ENCODE measurements around the gene RYR3.

Gene RYR3

DNA sequence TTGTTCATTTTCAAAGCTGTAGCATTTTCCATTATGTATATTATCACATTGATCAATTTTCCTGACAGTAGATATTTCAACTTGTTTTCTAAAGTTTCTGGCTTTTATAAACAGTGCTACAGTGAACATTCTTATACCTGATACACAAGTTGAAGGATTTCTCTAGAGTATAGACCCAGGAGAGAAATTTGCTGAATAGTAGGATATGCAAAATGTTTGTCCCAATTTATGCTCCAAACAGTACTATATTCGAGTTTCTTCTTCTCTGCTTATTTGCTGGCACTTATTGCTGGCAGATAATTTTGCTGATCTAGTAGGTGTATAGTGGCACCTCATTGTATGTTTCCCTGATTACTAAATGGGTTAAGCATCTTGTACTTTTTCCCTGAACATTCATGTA is 540.3 kb downstream of the RYR3 start:
- no peak for DNase-seq

DNA sequence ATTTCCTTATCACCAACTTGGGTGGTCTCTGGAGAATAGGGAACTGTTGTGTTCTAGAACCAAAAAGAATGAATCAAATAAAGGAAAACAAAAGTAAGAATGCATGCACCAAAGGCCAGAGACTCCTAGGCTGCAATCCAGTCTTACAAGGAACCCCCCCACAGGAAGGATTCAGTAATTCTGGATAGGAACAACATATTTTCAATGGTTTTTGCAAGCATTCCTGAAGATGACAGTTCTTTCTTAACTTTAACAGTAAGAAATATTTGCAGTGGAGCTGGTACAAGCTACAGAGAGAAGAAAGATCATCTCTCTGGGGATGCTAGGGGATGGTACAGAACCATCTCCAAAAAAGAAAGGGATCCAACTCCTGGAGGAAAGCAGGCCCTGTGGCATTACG is 541.3 kb downstream of the RYR3 start:
- DNase-seq, result no peak

DNA sequence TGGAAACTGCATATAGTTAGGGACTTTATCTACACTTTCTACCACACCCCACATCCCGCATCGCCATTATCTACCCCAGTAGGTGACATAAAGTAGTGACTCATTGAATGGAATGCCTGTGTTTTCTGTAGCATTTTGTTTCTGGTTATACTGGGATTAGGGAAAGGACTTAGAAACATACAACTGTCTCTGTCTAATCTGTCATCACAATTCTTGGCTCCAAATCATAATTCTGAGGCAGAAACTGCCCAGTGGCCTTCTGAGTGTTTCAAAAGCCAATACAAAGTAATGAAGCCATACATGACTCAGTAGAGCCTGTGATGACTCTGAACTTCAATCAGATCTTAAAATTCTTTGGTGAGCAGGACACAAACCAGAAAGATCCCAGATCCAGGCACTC is 541.8 kb downstream of the RYR3 start:
- DNase-seq, result no peak

DNA sequence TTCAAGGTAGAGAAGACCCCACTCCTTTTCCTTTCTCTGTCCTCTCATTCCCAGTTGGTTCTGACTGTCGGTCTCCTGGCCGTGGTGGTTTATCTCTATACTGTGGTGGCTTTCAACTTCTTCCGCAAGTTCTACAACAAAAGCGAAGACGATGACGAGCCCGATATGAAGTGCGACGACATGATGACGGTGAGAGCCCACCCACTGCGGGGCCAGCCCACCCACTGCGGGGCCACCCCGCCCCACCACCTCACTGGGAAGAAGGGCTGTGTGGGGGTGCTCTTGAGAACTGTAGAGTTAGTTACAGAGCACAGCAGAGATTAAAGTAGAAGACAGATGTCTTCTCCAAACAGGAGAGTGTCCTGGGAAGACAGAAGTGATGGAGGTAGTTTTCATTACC is 547.0 kb downstream of the RYR3 start:
- no peak for DNase-seq

DNA sequence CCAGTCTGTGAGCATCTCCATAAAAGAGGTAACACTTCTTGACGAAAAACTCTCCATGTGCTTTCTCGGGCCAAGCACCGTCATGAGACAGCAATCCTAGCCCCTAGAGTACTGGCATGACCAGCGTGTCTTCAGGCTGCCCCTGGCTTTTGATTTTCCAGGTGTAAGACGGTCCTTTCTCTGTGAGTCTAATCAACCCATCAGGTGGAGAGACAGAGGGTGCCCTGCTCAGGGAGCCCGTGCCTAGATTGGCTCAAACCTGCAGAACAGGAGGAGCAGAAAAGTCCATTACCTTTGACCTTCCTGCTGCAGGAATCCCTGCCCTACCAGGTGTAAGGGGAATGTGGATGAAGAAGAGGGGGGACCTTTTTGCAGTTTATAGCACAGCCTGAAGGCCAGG is 548.1 kb downstream of the RYR3 start:
- no peak for DNase-seq

DNA sequence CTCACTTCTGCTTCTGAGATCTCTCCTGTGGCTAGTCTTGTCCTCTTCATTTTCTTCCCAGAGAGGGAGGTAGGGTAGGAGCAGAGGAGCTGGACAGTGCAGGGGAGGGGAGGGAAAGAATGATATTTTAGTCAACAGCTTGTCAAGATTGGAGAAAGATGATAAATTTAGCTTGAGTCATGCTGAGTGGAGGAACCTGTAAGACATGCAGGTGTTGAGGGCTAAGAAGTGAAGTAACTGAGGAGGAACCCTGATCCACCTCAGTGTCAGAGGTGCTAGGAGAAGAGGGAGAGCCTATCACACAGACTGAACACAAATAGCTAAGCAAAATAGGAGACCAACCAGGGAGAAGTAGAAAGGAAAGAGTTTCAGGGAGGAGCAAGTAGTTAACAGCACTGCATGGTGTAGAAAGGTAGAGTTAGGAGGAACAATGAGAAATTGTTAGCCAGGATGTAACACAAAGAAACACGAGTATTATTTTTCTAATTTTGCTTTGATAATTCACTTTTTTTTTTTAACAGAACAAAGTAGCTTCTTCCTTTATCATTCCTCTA is 549.3 kb downstream of the RYR3 start:
- no peak for DNase-seq

DNA sequence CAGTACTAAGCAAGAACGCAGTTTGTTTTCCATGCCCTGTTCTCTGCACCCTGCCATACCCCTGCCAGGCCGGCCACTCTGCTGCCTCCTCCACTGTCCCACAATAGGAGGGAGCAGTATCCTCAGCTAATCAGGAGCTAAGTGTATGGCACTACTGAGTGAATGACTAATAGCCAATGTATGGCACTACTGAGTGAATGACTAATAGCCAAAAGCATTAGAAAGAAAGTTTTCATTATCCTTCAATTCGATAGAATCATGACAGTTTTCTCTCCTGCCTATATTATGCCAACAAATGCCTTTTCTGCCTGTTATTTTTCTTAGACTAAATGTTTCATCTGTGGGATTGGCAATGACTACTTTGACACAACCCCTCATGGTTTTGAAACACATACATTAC is 550.0 kb downstream of the RYR3 start:
- DNase-seq, result no peak

DNA sequence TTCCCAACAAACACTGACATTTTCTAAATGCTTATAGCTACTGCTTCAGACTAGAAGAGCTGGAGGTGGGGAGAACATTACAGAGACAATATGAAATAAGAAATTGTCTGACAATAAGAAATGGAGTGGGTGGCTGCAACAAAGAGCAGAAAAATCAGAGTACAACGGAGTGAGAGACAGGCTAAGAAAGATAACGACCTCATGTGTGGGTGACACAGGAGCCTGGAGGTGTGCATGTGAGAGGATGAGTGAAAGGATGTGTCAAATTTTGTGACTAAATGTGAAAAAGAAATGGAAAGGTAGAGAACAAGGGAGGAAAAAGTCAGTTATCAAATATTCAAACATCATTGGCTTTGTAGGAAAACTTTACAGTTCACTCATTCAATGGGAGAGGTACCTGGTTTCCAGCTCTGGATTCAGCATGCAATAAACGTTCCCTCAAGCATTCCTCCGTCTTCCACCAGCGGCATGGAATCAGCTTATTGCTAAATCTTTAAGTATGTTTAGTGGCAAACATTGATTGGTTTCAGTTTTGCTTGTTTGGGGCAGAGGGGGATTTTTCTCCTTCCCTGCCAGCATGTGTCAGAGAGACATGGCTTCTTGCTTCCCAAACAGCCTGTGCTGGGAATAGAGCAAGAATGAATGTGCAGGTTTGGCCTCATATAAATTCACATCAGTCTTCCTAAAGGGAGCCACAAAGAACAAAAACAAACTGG is 553.8 kb downstream of the RYR3 start:
- no peak for DNase-seq

DNA sequence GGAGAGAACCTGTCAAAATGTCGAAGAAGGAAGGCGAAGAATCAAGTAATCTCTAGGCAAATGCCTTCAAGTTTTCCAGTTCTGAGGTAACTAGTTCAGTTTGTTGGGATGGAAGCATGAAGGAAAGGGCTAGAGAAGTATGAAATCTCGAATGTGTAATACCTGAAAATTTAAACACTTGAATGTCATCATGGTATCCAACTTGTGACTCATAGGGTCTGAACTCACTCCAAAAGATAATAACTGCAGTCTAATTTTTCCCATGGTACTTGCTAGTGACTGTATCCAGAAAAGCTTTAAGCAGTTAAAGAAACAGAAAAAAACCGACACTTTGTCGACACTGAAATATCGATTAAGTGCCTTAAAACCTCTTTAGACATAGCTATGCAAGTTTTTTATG is 554.6 kb downstream of the RYR3 start:
- DNase-seq, result no peak

DNA sequence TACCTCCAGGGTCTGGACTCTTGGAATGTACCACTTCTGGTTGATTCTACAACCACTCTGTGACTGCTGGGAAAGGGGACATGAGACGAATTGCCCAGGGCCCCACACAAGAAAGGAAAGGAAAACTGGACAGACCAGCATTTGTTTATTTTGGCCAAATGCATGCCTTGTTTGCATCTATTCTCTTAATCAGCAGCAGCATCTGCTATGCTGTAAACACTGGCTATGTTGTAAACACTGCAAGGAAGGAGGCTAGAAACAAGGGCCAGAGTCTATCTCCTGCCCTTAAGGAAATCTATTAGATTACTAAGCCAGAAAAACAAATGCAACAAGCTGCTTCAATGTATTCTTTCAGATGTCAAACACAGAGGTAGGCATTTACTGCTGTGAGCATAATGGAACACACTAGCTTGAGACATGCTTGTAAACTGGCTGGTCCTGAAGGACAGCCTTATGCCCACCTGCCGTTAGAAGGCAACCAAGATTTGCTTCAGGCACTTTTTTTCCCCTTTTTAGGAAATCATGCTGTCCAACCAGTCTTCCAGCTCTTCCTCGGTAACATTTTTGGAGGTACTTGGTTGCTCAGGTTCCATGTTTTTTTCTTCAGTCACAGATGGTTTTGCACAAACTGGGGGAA is 555.5 kb downstream of the RYR3 start:
- DNase-seq, result no peak

DNA sequence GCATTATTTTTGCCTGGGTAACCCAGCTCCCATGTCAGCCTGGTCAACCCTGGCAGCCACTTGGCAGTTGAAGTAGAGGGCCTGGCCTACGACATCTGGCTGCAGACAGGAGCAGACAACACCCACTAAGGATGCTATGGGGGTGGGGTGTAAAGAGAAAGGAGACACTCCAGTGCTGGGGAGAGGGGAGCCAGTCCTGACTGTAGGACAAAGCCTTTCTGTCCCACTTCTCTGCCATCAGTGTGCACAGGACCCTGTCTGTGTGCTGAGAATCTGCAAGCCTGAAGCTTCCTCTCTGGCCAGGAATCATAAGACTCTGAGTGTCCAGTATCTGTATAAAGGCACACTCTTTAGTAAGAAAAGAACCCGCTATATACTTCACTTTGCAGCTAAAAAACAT is 561.2 kb downstream of the RYR3 start:
- DNase-seq, result no peak

DNA sequence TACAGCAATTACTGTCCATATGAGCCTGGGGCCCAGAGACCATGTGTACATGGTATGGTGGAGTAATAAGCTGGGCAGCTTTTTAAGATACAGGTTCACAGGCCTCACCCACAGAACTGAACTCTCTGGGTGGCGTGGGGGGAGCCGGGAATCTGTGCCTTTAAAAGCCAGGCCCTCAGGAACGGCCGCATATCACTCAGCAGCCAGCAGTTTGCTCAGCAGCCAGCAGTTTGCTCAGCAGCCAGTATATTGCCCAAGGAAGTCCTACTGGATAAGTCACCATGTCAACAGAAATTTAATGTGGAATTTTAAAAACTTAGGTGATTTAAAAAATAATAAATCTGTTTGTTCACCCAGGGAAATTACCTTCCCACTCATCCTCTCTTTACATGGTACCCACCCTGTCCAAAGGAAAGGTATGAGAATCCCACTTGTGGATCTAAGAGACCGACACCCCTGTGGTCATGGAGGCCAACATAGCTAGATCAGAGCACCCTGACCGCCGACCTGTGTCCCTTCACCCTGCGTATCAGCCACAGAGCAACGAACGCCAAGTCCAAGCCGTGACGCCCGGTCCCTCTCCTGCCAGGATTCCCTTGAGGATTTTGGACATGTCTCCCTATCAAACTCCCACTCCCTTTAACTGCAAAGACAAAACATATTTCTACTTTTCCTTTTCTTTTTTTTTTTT is 561.8 kb downstream of the RYR3 start:
- no peak for DNase-seq

DNA sequence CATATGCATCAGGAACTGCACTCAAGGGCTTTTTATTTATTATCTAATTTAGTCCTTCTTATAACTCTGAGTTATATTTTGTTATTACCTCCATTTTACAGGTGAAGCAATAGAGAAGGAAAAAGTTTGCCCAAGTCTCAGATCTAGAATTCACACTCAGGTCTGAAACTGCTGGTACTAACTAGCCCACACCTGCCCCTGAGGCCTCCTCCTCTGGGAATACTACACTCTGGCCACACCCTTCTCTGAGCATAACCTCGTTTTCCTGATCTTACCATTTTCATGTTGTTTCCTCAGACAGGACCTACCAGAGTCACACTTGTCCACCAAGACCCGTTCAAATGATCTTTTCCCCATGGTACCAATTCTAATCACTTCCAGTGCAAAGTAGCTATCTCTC is 563.4 kb downstream of the RYR3 start:
- DNase-seq, result no peak

DNA sequence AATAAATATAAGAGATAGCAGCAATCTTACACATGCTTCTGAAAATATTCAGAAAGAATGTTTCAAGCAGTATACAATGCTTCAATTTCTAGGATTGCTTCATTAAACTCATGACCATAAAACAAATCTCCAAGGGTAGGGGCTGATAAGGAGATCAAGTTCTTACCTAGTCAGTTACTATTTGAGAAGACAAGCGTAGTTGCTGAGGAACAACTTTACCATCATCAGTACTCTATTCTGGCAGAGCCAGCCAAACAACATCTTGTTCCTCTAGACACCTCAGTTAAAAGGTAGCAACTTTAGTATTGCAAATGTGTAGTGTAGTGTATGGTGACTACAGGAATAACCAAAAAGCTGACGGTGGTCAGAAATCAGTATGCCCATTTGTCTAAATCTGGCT is 572.2 kb downstream of the RYR3 start:
- DNase-seq, result no peak

DNA sequence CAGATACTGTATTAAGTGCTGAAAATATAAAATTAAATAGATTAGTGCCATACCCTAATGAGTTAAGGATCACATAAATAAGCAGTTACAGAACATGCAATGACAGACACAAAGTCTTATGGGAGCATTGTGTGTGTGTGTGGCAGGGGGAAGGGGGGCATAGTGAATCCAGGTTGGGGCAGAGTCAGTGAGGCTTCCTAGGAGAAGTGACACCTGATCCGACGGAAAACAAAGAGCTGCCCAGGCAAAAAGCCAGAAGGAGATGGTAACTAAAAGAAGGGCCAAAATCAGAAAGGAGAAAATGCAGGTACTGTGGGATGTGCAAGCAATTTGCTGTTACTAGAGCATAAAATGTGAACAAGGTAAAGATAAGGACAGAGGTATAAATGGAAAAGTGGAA is 577.4 kb downstream of the RYR3 start:
- DNase-seq, result no peak

DNA sequence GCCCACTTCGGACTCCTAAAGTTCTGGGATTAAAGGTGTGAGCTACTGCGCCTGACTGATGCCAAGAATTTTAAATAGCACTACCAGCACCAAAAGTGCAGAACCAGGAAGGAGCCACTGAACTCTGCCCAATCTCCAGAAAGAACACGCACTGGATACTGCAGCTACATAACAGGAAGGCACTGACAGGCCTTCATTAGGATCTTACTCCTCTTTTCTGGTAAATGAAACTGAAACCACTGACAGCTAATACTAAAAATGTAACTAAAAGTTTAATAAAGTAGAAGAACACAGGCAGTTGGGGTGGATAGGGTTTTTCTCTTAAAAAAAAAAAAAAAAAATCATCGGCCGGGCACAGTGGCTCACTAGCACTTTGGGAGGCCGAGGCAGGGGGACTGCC is 583.4 kb downstream of the RYR3 start:
- no peak for DNase-seq

DNA sequence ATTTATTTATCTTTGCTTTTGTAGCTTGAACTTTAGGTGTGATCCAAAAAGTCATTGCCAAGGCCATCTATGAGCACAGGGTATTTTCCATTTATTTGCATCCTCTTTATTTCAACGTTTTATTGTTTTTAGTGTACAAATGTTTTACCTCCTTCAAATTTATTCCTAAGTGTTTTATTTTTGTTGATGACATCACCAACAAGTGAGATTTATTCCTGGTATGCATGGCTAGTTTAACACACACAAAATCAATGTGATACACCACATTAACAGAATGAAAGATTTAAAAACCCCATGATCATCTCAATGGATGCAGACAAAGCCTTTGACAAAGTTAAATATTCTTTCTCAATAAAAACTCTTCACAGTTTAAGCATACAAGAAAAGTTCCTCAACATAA is 591.3 kb downstream of the RYR3 start:
- DNase-seq, result no peak

DNA sequence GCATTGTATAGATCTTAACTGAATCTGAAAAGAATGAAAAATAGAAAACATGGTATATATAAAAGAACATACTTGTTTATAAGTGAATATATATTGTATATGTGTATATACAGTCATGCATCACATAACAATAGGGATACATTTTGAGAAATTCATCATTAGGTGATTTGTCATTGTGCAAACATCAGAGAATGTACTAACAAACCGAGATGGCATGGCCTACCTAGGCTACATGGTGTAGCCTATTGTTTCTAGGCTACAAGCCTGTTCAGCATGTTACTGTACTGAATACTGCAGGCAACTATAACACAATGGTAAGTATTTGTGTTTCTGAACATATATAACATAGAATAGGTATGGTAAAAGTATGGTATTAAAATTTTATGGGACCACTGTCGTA is 592.9 kb downstream of the RYR3 start:
- DNase-seq, result no peak

DNA sequence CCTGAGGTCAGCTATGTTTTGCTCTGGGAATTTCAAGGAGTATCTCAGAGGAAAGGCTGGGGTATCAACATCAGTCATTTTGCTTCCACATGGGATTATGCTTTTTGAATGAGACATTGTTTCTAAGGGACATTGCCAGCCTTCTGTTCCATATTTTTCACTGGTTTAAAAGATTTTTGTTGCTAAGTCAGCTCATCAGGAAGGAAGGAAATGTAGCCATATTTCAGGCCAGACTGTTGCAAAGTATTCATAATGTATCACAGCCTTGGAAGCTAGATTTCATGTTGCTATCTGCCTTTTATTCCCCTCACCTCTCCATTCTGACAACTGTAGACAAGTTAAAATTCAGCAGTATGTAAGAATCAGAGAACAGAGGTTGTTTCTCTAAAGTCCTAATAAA is 596.6 kb downstream of the RYR3 start:
- DNase-seq, result no peak

DNA sequence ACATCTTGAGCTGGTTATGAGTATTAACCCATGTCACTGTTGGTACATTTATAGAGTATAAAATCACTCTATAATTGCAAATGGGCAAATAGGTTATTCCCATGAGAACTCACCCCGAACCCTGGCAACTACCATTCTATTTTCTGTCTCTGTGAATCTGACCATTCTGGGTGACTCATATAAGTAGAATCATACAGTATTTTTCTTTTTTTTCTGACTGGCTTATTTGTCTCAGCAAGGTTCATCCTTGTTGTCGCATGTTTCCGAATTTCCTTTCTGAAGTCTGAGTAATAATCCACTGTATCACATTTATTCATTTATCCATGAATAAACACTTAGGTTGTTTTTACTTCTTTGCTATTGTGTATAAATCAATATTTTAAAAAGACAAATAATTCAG is 597.6 kb downstream of the RYR3 start:
- DNase-seq, result no peak

DNA sequence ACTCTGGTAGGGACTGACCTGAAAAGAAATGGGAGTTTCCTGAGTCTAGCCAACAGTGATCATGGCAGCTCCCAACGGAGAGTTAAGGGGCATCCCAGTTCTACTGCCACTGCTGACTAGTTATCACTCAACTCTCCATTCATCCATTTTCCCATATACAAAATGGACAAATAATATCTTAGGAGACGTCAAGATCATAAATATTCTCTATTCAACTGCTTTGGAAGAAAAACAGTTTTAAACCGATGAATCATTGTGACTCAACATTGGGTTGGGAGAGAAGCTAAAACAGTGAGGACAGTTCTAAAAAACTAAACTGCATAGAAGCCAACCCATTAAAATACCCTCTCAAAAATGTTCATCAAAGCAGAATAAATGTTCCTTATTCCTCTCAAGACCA is 600.0 kb downstream of the RYR3 start:
- DNase-seq, result no peak

DNA sequence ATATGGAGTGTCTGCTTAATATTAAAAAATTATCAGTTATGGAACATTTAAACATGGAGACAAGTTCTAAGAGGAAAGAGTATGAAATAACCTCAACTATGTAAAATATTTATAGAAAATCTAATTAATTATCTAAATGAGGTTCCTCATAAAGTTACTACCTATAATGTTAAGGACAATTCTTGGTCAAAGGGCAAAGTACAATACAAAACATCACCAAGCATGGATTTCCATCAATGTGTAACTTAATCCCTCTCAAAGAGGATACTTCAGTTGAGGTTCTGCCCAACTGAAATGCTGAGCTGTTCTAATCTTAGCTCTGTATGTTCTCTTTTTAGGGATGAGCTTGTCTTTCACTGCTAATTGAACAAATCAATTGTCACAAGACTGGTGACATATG is 601.6 kb downstream of the RYR3 start:
- DNase-seq, result no peak

DNA sequence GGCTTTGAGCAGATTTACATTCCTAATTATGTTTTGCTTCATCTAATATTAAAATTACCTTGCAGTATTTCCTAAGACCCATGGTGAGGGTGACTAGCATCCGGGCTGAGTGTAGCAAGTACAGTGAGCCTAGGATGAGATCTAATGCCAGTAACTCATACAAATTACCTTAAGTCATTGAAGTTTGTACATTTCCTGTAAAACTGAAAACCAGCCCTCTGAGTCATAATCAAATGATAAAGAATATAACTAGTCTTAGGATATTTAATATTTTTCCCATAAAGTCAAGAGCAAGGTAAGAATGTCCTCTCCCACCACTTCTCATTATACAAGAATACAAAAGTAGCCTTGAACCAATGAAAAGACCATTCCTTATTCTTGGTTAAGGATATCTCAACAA is 602.7 kb downstream of the RYR3 start:
- no peak for DNase-seq
